WERI-Rb-1 (cell line): ENCODE data around the gene JOSD2.

Source experiments
- DNase-seq: peaks from one replicate; pipeline ENCODE4 v3.0.0-alpha.2; 2020
- H3K27ac ChIP-seq: fragments of 250-450 bp; sonication (Bioruptor Pico); 2 replicates; pipeline ENCODE4 v1.5.1; 2020; ENCODE audit warnings: mild to moderate bottlenecking, moderate library complexity
- H3K27me3 ChIP-seq: fragments of 250-450 bp; sonication (Bioruptor Pico); 2 replicates; pipeline ENCODE4 v1.5.1; 2021; ENCODE audit warnings: mild to moderate bottlenecking, low read depth, moderate library complexity; ENCODE audit not compliant: insufficient read depth, severe bottlenecking
- H3K36me3 ChIP-seq: fragments of 250-450 bp; sonication (Bioruptor Pico); 2 replicates; pipeline ENCODE4 v1.5.1; 2020; ENCODE audit warnings: mild to moderate bottlenecking, moderate library complexity
- H3K4me3 ChIP-seq: 2 replicates; pipeline ENCODE4 v1.5.1; 2011; ENCODE audit warnings: low read depth, mild to moderate bottlenecking, control low read depth, low read length
- H3K9me3 ChIP-seq: fragments of 250-450 bp; sonication (Bioruptor Pico); 2 replicates; pipeline ENCODE4 v1.5.1; 2021; ENCODE audit warnings: mild to moderate bottlenecking, moderate library complexity; ENCODE audit not compliant: severe bottlenecking
- TF ChIP-seq, protein P1 (sequence below): IDR thresholded peaks from 2 replicates; pipeline ENCODE4 v1.5.1; 2011; ENCODE audit warnings: low read depth, mild to moderate bottlenecking, control low read depth, inconsistent platforms, low read length

JOSD2 gene

DNA sequence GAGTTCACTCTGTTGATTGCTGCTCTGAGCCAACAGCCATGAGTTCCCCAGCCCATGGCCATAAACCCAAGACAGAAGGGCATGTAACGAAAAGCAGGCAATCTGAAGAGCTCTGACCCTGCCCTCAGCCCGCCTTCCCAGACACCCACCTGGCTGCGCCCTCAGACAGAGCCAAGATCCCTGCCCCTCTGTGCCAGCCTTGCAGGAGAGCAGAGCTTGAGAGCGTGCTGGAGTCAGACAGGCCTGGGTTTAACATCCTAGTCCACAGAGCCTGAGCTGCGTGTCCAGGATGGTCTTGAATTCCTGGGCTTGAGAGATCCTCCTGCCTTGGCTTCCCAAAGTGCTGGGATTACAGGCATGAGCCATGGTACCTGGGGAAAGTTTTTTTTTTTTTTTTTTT lies 53.7 kb downstream of the JOSD2 start:
- no peak overlapping the region for H3K4me3 ChIP-seq
- DNase-seq = no peak
- no peaks in the 10 kb centered on the region for H3K36me3 ChIP-seq
- no peak overlapping the region for H3K27ac ChIP-seq
- no peaks in the 10 kb centered on the region for H3K27me3 ChIP-seq
- TF ChIP-seq, protein P1, sequence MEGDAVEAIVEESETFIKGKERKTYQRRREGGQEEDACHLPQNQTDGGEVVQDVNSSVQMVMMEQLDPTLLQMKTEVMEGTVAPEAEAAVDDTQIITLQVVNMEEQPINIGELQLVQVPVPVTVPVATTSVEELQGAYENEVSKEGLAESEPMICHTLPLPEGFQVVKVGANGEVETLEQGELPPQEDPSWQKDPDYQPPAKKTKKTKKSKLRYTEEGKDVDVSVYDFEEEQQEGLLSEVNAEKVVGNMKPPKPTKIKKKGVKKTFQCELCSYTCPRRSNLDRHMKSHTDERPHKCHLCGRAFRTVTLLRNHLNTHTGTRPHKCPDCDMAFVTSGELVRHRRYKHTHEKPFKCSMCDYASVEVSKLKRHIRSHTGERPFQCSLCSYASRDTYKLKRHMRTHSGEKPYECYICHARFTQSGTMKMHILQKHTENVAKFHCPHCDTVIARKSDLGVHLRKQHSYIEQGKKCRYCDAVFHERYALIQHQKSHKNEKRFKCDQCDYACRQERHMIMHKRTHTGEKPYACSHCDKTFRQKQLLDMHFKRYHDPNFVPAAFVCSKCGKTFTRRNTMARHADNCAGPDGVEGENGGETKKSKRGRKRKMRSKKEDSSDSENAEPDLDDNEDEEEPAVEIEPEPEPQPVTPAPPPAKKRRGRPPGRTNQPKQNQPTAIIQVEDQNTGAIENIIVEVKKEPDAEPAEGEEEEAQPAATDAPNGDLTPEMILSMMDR = no peak
- H3K9me3 ChIP-seq = no peaks in the 10 kb centered on the region
